CD4-positive, alpha-beta T cell treated with Interleukin-1 beta for 1 hour (primary cell): ENCODE results near the gene CCDC3.
"Not testable (repeated sequence)": the region's sequence is repeated elsewhere in the genome, so short reads cannot be mapped to it uniquely, and the experiment has no call there.

Experiments
- DNase-seq, 2 donors: peaks; one replicate each; pipeline ENCODE4 v3.0.0-alpha.2; 2020 to 2022

The CCDC3 gene

GRCh38 chr10:13001041-13001886 lies at the start of gene CCDC3:
CCDC3 (minus strand) TSS chr10:13001713; CDS start chr10:13001570, 143 bp downstream.
- DNase-seq = no peak

DNA sequence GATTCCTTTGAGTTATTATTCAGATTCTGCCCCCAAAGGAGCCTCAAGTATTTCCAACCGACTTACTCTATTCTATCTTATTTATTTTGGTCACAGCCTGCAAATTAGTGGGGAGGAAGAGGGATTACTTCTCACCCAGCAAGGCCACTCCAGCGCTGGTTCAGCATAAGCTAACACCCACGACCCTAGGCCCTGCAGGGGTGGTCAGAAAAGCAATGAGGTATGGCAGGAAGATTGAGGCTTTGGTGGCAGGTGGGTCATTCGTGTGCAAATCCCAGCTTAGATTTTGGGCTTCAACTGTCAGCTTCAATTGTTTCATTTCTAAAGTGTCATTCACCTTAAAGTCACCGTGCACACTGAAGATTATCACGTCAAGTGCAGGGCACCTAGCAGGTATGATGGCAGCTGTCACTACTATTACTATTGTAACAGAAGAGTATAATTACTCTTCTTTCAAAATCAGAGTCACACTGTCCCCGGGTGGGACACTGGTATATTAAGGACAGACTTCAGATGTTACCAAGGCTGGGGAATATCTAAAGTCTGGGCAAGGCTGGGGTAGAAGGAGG lies 49.7 kb upstream of the CCDC3 start:
- no peak for DNase-seq

DNA sequence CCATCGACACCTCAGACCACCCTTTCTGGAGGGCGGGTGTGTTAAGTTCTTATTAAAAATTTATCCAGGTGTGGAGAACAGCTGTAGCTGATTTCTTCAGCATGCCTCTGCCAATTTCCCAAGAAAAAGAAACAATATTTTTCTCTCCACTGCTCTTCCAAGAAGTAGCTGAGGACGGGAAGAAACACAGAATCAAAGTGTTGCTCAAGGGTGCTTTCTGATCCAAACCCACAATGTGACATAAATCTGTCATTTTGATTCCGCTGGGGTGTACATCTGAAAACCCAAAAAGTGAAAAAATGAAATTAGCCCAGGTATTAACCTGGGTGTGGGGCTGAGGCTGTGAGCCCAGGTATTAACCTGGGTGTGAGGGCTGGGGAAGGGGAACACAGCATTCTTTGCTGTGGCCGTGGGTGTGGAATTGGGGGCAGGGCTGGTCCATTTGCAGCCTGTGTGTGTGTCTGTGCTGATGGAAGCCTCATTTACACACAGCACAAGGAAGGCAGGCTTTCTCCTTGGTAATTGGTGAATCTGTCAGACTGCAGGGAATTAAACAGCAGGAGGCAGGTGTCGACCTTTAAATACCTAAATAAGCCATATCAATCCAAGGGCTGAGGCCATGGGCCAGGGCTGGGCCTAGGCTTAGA lies 48.4 kb upstream of the CCDC3 start:
- DNase-seq = no peak

- no peak for DNase-seq
These were observed 47.2 kb upstream of the CCDC3 start for GRCh38 chr10:13048762-13049161.

- no peak for DNase-seq
These were observed 46.2 kb upstream of the CCDC3 start for GRCh38 chr10:13047529-13048206.

DNA sequence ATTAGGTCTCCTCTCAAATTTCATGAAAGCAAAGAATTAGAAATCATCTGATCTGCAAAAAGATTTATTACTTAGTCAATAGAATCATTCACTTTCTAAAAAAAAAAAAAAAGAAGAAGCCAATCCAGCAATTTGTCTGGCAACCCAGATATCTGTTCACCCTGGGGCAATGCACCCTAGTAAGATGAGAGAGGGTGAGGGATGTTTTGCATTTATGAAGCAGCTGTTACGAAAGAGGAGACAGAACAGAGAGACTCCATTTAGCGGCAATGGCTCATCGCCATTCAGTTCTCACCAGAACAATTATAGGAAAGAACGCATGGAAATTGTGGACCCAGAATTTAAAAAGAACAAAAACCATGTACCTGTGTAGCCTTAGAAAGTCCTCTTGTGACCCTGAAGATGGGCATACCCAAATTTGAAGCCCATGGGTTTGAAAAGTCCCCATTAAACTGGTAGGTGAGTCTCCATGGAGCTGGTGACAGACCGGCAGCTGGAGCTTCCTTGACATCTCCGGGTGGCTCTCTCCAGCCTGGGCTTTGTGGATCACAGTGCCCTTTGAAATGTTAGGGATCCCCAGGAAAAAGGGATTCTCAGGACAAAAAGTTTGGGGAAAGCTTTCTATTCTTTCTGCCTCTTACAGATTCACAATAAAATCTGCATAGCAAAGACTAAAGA lies 45.5 kb upstream of the CCDC3 start:
- DNase-seq = no peak

GRCh38 chr10:13043520-13043919 lies 42.0 kb upstream of the CCDC3 start:
- DNase-seq = no peak

DNA sequence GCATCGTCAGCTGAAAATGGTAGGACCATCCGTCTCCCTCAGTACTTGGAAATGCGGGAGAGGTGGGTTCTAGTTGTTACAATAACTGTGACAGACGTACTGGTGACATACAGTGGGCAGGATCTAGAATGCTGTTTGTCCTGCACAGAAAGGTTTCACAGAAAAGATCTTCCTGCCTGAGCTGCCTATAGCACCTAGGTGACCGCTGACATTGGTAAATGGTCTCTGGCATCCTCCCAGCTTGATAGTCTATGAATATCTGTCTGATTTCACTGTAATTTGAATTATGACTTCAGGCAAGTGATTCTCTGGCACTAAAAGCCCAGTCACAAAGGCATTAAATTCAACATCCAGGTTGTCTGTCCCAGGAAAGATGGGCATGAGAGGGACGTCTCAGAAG lies 38.2 kb upstream of the CCDC3 start:
- DNase-seq = no peak

- no peak for DNase-seq
These were observed 36.9 kb upstream of the CCDC3 start for GRCh38 chr10:13038391-13038790.

DNA sequence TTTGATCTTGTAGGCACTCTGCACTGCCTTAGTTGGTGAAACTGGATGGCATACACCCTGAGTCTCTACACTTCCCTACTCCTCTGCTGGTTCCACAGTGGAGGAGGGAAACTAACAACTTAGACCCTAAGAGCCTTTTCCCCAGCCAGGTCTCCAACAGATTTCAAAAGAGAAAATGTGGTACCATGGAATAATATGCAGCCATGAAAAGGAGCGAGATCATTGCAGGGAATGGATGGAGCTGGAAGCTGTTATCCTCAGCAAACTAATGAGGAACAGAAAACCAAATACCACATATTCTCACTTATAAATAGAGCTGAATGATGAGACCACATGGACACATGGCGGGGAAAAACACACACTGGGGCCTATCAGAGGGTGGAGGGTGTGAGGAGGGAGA lies 36.3 kb upstream of the CCDC3 start:
- no peak for DNase-seq

- DNase-seq = no peak
These were observed 35.3 kb upstream of the CCDC3 start for GRCh38 chr10:13036841-13037240.

GRCh38 chr10:13035731-13036130 lies 34.2 kb upstream of the CCDC3 start:
- DNase-seq = not testable (repeated sequence)

GRCh38 chr10:13026873-13027272 lies 25.4 kb upstream of the CCDC3 start:
- DNase-seq = no peak

DNA sequence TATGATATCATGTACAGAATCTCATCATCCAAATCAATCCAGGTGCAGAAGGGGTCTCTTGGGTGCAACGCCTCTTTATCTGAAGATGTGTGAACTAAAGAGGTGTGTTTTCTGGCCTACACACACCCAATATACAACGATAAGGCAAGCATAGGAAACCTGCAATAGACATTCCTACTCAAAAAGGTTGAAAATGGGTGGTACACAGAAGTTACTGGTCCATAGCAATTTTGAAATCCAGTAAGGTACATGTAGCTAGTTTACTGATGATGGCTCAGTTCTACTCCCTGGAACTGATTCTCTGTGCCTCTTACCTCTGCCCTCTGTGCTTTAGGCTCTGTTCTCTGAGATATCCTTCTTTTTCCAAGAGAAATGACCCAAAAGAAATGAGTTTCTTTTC lies 22.2 kb upstream of the CCDC3 start:
- no peak for DNase-seq

DNA sequence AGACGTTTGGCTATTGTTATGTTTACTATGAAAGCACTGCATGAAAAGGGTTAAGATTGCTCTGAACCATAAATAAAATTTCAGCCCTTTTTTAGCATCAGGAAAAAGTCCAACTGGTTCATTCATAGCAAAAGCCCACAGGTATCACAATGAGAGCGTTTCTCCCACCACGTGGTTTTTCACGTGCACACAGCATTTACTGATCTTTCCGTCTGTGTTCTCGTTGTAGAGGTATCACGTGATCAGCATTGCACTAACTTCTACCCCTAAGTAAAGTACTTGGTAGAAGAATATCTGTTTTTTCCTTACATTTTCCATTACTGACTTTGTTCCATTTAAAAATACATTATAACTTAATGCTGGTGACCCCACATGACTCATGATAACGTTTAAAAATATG lies 17.8 kb upstream of the CCDC3 start:
- DNase-seq = no peak

DNA sequence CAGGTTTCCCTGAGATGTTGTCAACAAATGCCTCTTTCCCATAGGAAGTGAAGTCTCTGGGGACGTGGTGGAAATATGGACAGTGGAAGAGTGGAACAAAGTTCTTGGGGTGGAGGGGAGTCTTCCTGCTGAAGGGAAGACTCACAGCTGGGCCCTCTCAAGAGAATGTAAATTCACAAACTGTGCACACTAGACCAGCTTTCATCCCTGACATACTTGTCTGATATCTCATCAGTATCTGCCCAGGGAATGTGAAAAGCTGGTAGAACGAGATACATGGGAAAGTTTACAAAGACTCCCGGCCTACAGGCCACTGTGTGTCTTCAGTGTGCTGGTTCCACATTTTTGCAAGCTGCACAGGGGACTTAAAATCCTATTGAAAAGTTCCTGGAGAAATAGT lies 16.7 kb upstream of the CCDC3 start:
- DNase-seq = no peak

GRCh38 chr10:13016886-13017285 lies 15.4 kb upstream of the CCDC3 start:
- no peak for DNase-seq

DNA sequence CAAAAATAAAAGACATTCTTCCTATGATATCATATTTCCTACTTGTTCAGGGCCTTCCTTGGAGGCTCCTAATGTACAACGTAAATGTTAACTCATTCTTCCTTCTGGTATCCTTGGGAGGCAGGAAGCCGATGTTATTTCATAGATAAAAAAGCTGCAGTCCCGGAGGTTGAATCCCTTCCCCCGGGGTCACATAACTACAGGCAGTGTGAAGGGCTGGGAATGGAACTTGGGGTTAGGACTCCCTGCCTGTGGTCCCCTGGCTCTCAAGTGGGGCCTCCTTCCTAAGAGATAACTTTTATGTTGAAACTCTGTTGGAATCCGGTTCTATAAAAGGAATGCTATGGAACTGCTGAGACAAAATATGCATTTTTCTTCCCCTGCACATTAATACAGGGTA lies 14.9 kb upstream of the CCDC3 start:
- no peak for DNase-seq

DNA sequence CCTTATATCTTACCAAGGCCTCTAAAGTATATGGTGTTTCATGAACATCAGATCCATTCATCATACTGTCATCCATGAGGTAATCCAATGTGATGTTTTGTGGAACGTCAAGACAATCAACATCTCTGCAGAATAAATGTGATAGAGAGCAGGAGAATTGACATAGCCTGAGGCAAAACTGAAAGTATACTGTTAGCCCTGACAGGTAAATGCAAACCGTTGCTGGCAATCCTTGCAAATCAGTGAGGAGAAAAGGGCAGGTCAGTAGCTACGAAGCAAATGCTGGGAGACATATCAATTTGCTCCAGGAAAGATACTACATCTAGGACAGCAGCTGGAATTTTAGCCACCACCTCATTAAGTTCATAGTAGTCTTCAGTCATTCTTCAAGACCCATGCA lies 4.5 kb upstream of the CCDC3 start:
- DNase-seq = no peak

GRCh38 chr10:13003759-13004158 lies 2.2 kb upstream of the CCDC3 start:
- DNase-seq = no peak

GRCh38 chr10:13003004-13003403 lies 1.5 kb upstream of the CCDC3 start:
- DNase-seq = no peak

DNA sequence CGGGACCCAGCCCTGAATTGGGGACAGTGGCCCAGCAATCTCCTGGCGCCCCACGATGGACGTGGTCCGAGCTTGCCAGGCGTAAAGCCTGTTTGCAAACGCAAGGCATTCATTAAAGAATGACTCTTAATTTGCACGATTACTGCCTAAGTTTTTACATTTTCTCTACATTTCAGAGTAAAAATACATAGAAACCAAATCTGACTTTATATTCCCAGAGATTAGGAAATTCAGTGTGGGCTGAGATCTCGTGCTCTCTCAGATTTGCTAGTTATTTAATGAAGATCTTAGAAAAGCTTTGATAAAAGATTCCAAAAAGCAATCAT lies 337 bp upstream of the CCDC3 start:
- DNase-seq = no peak

DNA sequence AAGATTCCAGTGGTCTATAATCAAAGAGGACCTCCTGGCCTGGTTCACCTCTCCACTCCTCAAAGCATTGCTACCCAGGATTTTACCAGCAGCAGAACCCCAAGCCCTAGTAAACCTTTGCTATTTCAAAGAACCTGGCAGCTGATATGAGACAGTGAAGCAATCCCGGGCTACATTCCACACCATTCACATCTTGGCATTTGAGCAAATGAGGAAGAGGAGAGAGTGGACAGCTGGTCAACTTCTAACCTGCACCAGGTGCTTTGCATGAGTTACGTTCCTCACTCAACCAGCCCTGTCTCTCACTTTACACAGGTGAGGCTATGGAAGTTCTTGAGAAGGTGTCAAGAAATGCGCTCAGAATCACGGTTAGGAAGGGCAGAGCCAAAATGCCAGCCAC lies 1.1 kb downstream of the CCDC3 start:
- no peak for DNase-seq
